ENCODE data around the gene KCNJ12.
"Not testable (repeated sequence)": the region's sequence is repeated elsewhere in the genome, so short reads cannot be mapped to it uniquely, and the experiment has no call there.

The KCNJ12 gene

DNA sequence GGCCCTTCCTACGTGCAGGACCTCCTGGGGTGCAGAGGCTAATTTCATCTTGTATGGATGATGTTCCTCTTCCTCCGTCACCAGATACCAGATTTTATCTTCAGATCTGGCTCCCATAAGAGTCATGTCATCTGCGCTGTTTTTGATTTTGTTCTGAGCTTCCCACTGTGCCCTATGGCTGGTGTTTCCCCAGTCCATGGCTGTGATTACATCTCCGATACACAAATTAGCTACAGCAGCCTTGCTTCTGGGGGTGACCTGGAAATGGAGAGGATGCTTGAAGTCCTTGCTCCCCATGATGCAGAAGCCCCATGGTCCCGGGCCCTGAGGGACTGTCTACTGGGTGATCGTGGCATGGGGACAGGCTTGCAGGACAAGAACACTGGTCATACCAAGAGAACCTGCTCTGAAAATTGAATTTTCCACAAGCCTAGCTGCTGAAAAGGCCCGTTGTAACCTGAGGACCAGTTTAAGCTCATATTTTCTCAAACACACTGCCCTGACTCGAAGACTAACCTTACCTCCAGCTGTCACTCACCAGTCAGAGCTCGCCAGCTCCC lies 69.0 kb downstream of the KCNJ12 start:
- in situ Hi-C loops (cut with MboI; ENCODE audit: low sequenced_read_pairs), result no loop called here

DNA sequence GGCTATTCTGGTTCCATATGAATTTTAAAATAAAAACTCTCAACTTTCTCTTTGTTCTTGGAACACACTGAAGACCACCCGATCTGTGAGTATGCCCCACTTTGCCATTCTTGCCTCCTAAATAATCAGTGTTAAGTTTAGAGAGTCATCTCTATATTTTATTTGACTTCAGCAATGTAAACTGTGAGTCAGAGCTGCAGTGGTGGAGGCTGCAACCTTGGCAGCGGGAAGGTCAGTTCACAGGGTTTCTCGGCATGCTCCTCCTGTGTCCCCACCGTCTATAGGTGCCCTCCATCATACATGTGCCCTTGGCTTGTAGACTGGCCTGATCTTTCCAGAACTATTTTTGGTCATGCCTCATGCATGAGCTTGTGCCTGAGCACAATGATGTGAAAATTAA lies 71.4 kb downstream of the KCNJ12 start:
- in situ Hi-C loops (cut with MboI; ENCODE audit: low sequenced_read_pairs), result not testable (repeated sequence)

DNA sequence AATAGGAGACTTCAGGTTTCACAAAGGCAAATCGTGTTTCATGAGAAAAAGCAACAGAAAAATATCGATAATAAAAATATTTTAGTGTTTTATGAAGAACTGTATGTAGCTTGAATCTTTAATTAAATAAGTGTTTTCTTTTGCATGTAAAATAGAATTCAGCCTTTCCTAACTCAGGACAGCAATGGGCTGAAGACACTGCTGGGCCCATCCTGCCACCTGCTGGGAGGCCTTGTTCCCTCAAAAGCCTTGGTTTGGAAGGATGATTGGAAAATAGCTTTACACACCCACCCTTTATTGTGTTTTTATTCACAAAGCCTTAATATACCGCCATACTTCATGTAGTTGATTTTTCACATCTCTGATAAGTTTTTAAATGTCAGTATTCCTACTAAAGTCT lies 73.7 kb downstream of the KCNJ12 start:
- in situ Hi-C loops (cut with MboI; ENCODE audit: low sequenced_read_pairs), result loop anchor here (10.0 kb wide), 1 partner anchor 65 kb away; no protein-coding TSS in a partner anchor

DNA sequence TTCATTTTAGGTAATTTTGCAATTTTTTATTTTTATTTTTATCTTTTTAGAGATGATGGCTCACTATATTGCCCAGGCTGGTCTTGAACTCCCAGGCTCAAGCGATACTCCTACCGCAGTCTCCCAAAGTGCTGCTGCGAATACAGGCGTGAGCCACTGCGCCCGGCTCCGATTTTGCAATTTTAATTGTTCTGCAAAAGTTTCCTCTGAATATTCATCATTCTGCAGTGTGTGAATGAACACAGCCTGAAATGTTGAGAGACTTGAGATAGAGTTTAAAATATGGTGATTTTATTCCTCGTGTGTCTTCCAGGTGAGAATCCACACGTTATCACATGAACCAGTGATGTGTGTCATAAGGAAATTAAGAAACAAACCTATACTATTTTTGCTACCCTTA lies 75.8 kb downstream of the KCNJ12 start:
- in situ Hi-C loops (cut with MboI; ENCODE audit: low sequenced_read_pairs), result loop anchor here (10.0 kb wide), 1 partner anchor 63 kb away; no protein-coding TSS in a partner anchor

DNA sequence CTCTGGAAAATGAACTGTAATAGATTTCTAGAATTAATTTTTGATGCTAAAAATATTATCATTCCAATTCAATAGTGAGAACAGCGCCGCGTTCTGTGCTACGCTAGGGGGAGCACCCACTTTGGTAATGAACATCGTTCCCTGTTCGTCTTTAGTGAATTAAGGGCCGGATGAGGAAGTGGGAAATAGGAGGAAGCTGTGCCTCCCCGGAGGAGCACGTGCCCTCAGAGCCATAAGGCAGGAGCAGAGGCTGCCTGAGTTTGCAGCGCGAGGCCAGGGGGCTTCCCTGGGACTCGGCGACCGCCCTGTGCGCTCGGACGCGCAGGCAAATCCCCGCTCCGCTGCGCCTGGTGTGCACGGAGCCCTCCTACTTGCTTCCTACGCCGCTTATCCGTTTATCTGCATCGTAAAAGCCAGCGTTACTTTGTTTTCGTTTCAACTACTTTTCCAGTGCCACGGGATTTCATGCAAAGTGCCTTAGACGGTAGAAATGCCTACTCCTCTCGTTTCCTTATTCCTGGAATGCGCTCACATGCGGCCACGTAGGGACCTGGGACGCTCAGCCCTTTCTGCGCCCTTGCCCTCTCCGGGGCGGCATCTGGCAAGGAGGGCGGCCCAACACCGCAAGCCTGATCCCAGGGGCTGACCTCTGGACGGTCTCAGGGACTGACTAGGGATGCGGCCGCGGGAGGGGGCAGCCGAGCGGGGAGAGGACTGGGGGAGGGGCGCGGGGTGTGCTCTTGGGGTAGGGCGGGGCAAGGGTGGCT lies 76.4 kb downstream of the KCNJ12 start:
- in situ Hi-C loops (cut with MboI; ENCODE audit: low sequenced_read_pairs), result loop anchor here (10.0 kb wide), 1 partner anchor 62 kb away; no protein-coding TSS in a partner anchor

DNA sequence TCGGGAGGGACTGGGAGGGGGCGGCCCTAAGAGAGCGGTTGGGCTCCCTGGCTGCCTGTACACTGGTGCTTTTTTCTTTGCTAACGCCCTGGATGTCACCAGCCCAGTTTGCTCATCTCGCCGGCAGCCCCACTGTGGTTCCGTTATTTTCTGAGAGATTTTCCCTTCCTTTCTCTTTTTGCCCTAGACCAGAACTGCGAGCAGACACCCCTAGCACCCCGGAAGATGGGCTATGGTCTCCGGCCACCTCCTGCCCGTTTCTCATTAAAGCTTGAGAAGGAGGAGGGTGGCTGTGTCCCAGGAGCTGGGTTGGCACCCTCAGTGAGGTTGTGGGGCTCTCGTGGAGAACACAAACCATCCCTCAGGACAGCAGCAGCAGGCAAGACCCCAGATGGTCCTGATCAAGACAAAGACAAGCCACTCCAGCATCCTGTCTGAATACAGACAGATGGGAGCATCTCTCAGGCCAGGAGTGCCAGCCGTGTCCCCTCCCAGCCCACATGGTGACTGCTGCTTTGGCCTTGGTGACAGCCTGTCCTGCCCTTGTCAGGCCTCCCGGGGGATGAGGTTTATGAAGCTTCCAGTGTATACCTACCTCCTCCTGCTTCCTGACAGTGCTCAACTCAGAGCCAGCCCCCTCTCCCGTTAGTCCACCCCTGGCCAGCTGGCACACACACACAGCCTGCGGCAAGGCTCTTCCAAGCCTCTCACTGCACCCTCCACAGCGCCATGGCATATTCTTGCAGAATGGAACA lies 77.2 kb downstream of the KCNJ12 start:
- in situ Hi-C loops (cut with MboI; ENCODE audit: low sequenced_read_pairs), result loop anchor here (10.0 kb wide), 1 partner anchor 61 kb away; no protein-coding TSS in a partner anchor

DNA sequence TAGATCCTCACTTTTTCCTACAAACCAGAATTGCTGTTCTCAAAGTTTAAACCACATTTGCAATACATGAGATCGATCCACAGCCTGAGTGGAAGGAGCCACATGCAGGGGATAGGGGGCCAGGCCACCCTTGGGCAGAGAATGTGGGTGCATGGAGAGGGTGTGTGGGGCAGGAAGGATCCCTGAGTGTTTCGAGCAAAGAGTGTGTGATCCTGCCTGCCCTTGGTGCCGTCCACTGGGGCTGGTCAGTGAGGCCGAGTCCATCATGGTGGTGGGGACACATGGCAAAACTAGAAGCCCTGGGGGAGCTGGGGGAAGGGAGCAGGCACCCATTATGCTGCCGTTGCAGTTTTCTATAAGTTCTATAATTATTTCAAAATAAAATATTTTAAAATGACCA lies 77.8 kb downstream of the KCNJ12 start:
- in situ Hi-C loops (cut with MboI; ENCODE audit: low sequenced_read_pairs), result loop anchor here (10.0 kb wide), 1 partner anchor 61 kb away; no protein-coding TSS in a partner anchor

DNA sequence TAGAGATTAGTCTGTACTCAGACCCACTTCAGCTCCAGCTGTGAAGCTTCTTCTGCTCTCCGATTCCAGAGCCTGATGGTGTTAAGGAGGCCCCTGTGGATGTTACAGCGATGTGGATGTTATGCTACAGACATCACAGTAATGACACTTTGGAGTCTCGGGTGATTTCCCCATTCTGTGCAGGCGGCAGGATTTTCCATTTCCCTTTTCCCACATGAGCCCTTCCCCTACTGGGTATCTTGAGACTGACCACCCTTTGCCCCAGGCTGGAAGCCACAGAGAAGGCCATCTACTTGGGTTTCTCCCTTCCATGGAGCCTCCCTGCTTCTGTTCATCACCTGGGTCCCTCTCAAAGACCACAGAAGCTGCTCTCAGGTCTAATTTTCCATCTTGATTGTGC lies 78.3 kb downstream of the KCNJ12 start:
- in situ Hi-C loops (cut with MboI; ENCODE audit: low sequenced_read_pairs), result loop anchor here (10.0 kb wide), 1 partner anchor 60 kb away; no protein-coding TSS in a partner anchor

DNA sequence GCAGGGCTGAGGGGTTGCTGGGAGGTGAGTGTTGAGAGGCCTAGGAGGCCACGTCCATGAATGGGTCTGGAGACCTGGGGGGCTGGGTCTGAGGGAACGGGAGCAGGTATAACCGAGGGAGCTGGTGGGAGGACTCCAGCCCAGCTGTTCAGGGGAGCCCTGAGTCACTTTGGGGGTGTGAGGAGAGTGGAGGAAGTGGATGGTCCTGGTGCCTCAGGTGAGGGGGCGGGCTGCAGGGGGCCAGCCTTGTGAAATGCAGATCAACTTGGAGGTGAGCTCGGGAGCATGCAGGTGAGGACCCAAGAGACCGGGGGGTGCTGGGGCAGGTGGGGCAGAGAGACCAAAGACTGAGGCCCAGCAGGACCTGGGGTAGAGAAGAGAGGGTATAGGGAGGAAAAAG lies 79.6 kb downstream of the KCNJ12 start:
- in situ Hi-C loops (cut with MboI; ENCODE audit: low sequenced_read_pairs), result loop anchor here (10.0 kb wide), 1 partner anchor 59 kb away; no protein-coding TSS in a partner anchor

DNA sequence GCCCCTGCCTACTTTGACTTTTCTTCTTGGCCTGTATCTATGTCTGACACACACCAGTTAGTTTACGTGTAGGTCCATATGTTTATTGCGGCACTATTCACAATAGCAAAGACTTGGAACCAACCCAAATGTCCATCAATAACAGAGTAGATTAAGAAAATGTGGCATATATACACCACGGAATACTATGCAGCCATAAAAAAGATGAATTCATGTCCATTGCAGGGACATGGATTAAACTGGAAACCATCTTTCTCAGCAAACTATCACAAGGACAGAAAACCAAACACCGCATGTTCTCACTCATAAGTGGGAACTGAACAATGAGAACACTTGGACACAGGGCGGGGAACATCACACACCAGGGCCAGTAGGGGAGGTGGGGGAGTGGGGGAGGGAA lies 80.3 kb downstream of the KCNJ12 start:
- in situ Hi-C loops (cut with MboI; ENCODE audit: low sequenced_read_pairs), result loop anchor here (10.0 kb wide), 1 partner anchor 58 kb away; no protein-coding TSS in a partner anchor

DNA sequence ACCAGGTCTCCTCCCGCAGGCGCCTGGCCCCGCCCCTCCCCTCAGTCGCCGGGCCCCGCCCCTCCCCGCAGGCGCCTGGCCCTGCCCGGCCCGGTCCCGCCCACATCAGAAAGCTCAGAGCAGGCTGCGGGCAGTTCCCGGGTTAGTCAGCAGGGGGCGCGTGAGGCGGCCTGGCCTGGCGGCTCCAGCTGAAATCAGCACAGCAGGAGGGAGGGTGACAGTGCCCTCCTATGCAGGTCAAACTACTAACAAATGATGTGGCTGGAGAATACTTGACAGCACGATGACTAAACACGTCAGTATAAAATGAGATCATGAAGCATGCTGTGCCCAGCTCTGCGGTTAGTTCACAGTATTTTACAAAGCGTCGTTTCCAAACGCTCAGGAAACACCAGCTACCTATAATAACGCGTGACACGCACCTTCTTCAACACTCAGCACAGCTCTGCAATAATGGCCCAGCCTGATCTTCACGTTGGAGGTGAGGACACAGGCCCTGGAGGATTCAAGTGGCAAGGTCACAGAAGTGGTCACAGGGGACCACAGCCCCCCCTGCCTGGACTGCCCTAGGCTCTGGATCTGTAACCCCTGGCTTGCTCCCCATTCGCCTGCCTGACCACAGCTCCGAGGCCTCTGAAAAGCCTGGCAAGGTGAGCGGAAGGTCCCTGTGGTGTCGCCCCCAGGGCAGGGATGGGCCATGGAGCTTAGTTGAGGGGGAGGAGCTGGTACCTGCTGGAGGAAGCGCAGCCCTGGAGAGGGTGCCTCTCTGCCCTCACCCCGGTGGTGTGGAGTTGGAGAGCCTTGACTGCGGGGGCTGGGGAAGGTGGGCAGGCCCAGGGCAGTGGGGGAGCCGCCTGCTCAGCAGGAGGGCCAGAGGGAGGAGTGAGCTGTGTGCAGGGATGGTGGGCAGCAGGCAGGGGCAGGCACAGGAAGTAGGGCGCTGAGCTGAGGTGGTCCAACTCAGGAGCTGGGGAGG lies 81.2 kb downstream of the KCNJ12 start:
- in situ Hi-C loops (cut with MboI; ENCODE audit: low sequenced_read_pairs), result loop anchor here (10.0 kb wide), 1 partner anchor 57 kb away; no protein-coding TSS in a partner anchor

DNA sequence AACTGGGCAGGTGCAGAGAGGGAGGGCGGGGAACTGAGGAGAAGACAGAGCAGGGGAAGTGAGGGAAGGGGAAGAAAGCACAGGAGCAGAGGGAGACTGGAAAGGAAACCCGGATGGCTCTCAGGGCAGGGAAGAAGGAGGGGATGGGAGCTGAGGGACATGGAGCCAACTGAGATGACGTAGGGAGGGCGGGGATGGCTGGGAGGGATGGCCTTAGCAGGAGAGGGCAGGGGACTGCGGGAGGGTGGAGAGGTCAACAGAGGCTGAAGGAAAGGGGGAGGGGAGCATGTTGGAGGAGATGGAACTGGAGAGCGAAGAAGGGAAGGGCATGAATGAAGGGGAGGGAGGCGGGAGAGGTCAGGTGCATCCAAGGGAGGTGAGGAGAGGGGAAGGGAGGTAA lies 81.9 kb downstream of the KCNJ12 start:
- in situ Hi-C loops (cut with MboI; ENCODE audit: low sequenced_read_pairs), result loop anchor here (10.0 kb wide), 1 partner anchor 57 kb away; no protein-coding TSS in a partner anchor

DNA sequence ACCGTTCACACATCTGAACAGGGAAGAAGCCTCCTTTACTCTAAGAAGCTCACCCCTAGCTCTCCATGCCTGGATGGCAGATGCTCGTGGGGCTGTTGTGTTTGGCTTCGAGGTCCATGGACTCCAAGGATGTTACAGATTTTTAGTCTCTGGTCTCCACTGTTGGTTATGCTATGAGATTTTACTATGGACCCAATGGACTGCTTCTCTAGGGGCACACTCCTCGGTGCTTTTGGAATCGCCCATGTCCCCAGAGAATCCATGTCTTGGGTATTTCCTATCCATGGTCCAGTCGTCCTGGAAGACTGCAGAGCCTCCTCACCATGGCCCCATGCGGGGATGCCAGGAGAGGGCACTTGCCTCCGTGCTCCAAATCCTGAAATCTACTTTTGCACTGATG lies 83.4 kb downstream of the KCNJ12 start:
- in situ Hi-C loops (cut with MboI; ENCODE audit: low sequenced_read_pairs), result loop anchor here (10.0 kb wide), 1 partner anchor 55 kb away; no protein-coding TSS in a partner anchor

DNA sequence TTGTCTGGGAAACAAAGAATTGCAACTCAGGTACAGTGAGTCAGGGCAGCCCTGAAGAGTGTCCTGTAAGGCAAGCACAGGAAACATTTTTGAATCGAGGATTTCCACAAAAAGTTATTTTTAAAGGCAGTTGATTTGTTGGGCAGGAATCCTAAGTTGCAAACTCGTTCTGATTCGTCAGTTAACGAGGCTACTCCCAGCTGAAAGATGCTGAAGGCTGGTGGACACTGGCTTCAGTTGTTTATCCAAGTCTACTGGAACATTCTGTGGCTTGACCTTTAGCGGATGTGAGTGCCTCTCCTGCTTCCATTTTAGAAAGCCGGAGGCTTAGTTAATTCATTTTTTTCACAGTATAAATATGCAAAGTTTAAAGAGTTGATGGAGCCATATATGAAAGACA lies 84.2 kb downstream of the KCNJ12 start:
- in situ Hi-C loops (cut with MboI; ENCODE audit: low sequenced_read_pairs), result no loop called here

DNA sequence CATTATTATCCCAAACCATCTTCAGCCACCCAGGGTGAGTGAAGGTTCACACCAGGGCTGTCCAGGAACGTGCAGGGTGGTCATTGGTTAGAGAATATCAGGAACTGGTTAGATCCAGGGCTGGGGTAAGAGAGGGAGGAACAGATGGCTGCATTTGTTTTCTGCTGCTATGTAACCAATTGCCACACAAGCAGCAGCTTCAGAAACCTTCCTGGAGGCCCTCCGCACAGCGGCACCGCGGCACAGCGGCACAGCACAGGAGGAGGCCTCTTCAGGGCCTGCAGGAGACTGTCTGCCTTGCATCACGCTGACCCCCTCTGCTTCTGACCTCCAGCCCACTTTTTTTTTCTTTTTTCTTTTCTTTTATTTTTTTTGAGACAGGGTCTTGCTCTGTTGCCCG lies 86.1 kb downstream of the KCNJ12 start:
- in situ Hi-C loops (cut with MboI; ENCODE audit: low sequenced_read_pairs), result no loop called here

DNA sequence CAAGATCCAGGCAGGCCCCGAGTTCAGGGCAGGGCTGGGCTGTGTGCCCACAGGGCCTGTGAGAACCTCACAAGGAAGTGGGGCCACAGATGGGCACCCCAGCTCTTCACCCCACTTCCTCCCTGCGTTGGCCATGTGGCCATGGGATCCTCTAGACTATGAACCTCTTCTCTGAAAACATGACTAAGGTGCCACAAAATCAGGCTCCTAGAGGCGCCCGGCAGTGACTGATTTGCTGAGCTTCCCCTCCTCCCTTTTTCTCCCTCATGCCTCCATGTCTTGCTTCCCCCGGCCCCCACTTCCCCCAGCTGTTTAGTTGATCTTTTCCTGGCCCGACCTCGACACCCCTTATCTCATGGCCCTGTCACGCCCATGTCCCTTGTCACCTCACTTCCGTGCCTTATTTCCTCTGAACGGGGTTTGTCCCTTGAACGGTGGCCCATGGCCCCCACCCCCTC lies 87.1 kb downstream of the KCNJ12 start:
- in situ Hi-C loops (cut with MboI; ENCODE audit: low sequenced_read_pairs), result no loop called here

DNA sequence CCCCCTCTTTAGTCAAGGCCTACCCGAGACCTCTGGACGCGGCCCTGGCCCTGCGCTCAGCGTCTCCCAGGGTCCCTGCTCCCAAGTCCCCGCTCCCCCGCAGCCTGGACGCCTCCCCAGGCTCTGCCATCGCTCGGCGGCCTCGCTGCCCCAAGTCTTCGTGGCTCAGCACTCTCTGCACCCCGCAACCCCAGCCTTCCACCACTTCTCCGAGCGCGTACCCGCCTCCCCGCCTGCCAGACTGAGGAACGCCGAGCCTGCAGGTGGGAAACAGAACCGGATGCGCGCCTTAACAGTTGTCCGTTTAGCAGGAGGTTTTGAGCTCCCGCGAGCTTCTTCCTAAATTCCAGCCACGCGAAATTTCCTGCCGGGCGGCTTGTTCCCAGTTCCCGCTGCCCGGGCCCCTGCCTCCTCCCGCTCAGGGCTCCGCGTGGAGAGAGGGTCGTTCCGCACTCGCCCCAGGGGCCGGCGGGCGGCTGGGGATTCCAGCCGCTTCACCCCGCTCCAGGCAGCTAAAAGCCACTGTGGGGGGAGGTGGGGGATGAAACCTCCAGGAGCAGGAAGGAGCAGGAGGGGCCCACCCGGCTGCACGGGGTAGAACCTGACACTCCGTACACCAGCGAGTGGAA lies 87.7 kb downstream of the KCNJ12 start:
- in situ Hi-C loops (cut with MboI; ENCODE audit: low sequenced_read_pairs), result no loop called here

DNA sequence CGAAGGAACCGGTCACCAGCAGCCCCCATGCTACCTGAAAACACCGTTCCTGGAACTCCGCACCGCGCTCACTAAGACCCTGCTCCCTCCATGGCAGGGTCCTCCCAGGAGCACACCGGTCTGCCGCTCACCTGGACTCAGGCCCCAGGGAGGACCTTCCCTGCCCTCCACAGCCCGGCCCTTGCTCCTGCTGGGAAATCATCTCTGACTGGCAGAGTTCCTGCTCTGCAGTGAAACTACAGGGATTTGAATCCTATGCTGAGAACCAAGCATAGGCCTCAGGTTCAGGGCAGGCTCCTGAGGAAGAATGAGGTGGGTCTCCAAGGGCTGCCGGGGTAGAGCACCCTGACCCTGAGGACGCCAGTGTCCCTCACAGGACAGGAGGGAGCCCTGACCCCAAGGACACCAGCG lies 88.5 kb downstream of the KCNJ12 start:
- in situ Hi-C loops (cut with MboI; ENCODE audit: low sequenced_read_pairs), result no loop called here

DNA sequence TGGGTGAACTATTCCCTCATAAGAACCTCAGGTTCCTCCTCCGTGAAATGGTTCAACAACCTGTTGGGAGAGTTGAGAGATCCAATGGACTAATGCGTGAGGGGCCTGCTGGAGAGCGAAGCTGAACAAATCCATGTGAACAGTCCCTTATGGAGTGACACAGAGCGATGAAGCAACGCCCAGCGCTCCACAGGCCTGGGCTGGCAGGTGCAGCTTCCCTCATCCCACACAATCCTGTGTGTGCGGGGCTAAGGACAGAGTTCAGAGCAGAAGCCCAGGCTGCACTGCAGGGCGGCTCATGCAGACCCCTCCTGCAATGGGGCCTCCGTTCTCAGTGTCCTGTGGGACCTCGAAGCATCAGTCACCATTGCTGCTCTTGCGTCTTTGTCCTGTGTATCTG lies 90.4 kb downstream of the KCNJ12 start:
- in situ Hi-C loops (cut with MboI; ENCODE audit: low sequenced_read_pairs), result no loop called here

DNA sequence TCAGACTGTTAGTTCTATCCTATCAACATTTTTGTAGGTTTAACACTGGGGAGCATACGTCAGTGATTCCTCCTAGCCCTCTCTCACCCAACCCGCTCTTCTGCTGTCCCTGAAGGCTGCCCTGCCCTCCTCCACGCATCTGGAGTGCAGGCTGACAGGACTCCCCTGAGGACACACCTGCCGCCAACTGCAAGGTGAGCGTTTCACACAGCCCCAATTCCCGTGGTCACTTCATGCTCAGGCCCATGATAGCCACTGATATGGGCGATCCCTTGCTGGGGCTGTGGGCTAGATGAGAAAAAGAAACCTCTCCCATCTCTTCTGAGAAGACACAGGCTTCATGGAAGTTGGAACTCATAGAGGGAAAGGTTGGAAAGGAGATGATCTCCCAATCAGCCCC lies 91.0 kb downstream of the KCNJ12 start:
- in situ Hi-C loops (cut with MboI; ENCODE audit: low sequenced_read_pairs), result no loop called here

Data from HL-60/S4 (cell line).